Gastrocnemius medialis (tissue), 4 donors: ENCODE measurements around the gene RRP1.

Source experiments
- CTCF ChIP-seq, 5 experiments: fragments of 450-650 bp in 3 of 5; fragments of 200-600 bp in 2 of 5; sonication (generic) in 2 of 5; IDR thresholded peaks in 4 of 5; conservative IDR thresholded peaks in 1 of 5; 1 replicate in 4 of 5; 2 replicates in 1 of 5; pipeline ENCODE4 v1.5.1; 2016 to 2019; ENCODE audit warnings: antibody characterized with exemption in 5 of 5, mild to moderate bottlenecking in 3 of 5, moderate library complexity in 3 of 5
- POLR2A ChIP-seq, 2 donors: fragments of 450-650 bp; IDR thresholded peaks; one replicate each; pipeline ENCODE4 v1.6.1; 2017; ENCODE audit warnings: antibody characterized with exemption in 2 of 2, mild to moderate bottlenecking in 2 of 2, moderate library complexity in 2 of 2

DNA sequence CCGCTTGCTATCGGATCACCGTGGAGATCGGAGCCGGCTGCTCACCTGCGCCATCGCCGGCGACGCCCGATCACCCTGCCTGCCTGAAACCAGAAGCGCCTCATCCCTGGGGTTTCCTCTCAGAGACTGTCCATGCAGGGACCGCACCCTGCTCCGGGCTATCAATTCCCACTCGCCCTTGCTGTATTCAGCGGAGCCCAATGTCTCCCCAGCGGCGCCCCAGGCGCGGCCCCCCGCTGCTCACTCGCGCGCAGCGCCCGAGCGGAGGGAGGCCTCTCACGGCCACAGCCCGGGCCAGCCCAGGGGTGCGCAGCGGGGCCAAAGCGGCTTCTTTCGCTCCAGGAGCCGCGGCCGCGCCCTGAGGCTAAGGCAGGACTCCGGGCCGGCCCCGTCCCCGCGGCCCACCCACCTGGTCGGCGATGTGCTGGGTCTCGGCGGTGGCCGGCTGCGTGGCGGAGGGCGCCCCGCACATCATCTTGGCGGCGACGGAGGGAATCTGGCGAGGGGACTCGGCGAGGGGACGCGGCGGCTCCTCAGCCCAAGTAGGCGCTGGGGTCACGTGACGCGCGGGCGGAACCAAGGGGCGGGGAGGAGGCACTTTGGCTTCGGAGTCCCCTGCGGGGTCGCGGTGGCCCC is 13.5 kb upstream of the RRP1 start, which contains the start of gene CSTB:
- peak; percentile 61 to 70 for TF ChIP-seq POLR2A (IDR thresholded peaks at IDR 0.05)
- TF ChIP-seq CTCF (IDR thresholded peaks at IDR 0.05 in 4 of 5, conservative IDR thresholded peaks at IDR 0.05 in 1 of 5): no peak
